WTC11 (cell line): Measurements from ENCODE around the gene TIAM2.

Source experiments
- ATF6 ChIP-seq: sonication (generic); formaldehyde crosslinking; IDR thresholded peaks from 2 replicates; pipeline ENCODE4 v1.8.1; 2023; ENCODE audit warnings: mild to moderate bottlenecking, missing genetic modification reagents
- CTCF ChIP-seq: fragments of 200-600 bp; IDR thresholded peaks from 2 replicates; pipeline ENCODE4 v1.8.0; 2022; ENCODE audit warnings: antibody characterized with exemption
- RORB ChIP-seq: fragments of 250-450 bp; sonication (Bioruptor Pico); IDR thresholded peaks from 2 replicates; pipeline ENCODE4 v1.9.0; 2021; ENCODE audit warnings: mild to moderate bottlenecking
- ZBTB21 ChIP-seq: sonication (generic); formaldehyde crosslinking; IDR thresholded peaks from 2 replicates; pipeline ENCODE4 v1.8.1; 2023; ENCODE audit warnings: mild to moderate bottlenecking, missing genetic modification reagents, borderline replicate concordance
- ZNF138 ChIP-seq: sonication (generic); formaldehyde crosslinking; conservative IDR thresholded peaks from 2 replicates; pipeline ENCODE4 v1.8.1; 2022; ENCODE audit warnings: mild to moderate bottlenecking, moderate library complexity, missing genetic modification reagents

- TF ChIP-seq CTCF (no peak), RORB (CRISPR knock-in tag) (no peak), ZNF138 (CRISPR knock-in tag) (no peak), ATF6 (CRISPR knock-in tag) (no peak), ZBTB21 (CRISPR knock-in tag) (no peak)
These were observed 249.3 kb downstream of the TIAM2 start for GRCh38 chr6:155244434-155244833.
